HepG2 (cell line): Measurements from ENCODE around the gene BABAM2. TPM values are rescaled to one million over a fixed set of nuclear protein-coding genes. Genes with fewer than 3 reads are reported as not detected.

Experiments
- ASH2L ChIP-seq: fragments of 300-600, 200-600 bp; sonication (generic); IDR thresholded peaks from 2 replicates; pipeline ENCODE4 v1.7.0; 2017; ENCODE audit warnings: low read depth, mild to moderate bottlenecking, moderate library complexity, mixed read lengths, low read length; ENCODE audit not compliant: insufficient read length
- BCL6 ChIP-seq: IDR thresholded peaks from 2 replicates; pipeline ENCODE4 v1.6.1; 2016; ENCODE audit warnings: missing genetic modification reagents, missing compliant biosample characterization
- CENPT ChIP-seq: sonication (generic); formaldehyde crosslinking; IDR thresholded peaks from 2 replicates; pipeline ENCODE4 v1.8.0; 2022; ENCODE audit warnings: low read depth, mild to moderate bottlenecking, moderate library complexity, missing genetic modification reagents
- DR1 ChIP-seq: sonication (generic); formaldehyde crosslinking; IDR thresholded peaks from 2 replicates; pipeline ENCODE4 v1.8.0; 2021; ENCODE audit warnings: mild to moderate bottlenecking, missing genetic modification reagents, inconsistent platforms
- E2F1 ChIP-seq: sonication (generic); formaldehyde crosslinking; IDR thresholded peaks from 2 replicates; pipeline ENCODE4 v1.5.0; 2020; ENCODE audit warnings: missing genetic modification reagents
- FIP1L1 ChIP-seq: fragments of 200-400 bp; formaldehyde crosslinking; IDR thresholded peaks from 2 replicates; pipeline ENCODE4 v1.6.1; 2018; ENCODE audit warnings: low read depth, mild to moderate bottlenecking, low read length, moderate library complexity, borderline replicate concordance; ENCODE audit not compliant: insufficient read depth
- FOXP1 ChIP-seq, 2 experiments: fragments of 450-650 bp in 1 of 2; IDR thresholded peaks; 2 replicates each; pipeline ENCODE4 v1.6.1; 2017 to 2018; ENCODE audit warnings: antibody characterized with exemption in 1 of 2
- HMGA1 ChIP-seq: sonication (generic); formaldehyde crosslinking; conservative IDR thresholded peaks from 2 replicates; pipeline ENCODE4 v1.4.0; 2020; ENCODE audit warnings: missing genetic modification reagents
- HNF4A ChIP-seq: sonication (generic); formaldehyde crosslinking; IDR thresholded peaks from 2 replicates; pipeline ENCODE4 v1.4.0; 2020; ENCODE audit warnings: missing genetic modification reagents
- IRF9 ChIP-seq: sonication (generic); formaldehyde crosslinking; IDR thresholded peaks from 2 replicates; pipeline ENCODE4 v1.8.0; 2022; ENCODE audit warnings: missing genetic modification reagents, mild to moderate bottlenecking, borderline replicate concordance
- KDM4B ChIP-seq: sonication (generic); formaldehyde crosslinking; IDR thresholded peaks from 2 replicates; pipeline ENCODE4 v1.4.0; 2020; ENCODE audit warnings: missing genetic modification reagents
- KLF13 ChIP-seq: sonication (generic); formaldehyde crosslinking; IDR thresholded peaks from 2 replicates; pipeline ENCODE4 v1.4.0; 2020; ENCODE audit warnings: mild to moderate bottlenecking, missing genetic modification reagents
- MAFK ChIP-seq, 2 experiments: IDR thresholded peaks in 1 of 2; conservative IDR thresholded peaks in 1 of 2; 2 replicates each; pipeline ENCODE4 v1.6.1; 2011; ENCODE audit warnings: improper control_type of control experiment in 2 of 2, low read length in 2 of 2
- MIXL1 ChIP-seq: IDR thresholded peaks from 2 replicates; pipeline ENCODE4 v1.6.1; 2016
- NFKB2 ChIP-seq: sonication (generic); formaldehyde crosslinking; IDR thresholded peaks from 2 replicates; pipeline ENCODE4 v1.4.0; 2020; ENCODE audit warnings: missing genetic modification reagents, borderline replicate concordance
- PCBP2 ChIP-seq: fragments of 200-400 bp; formaldehyde crosslinking; optimal IDR thresholded peaks from 2 replicates; pipeline ENCODE3; 2018; ENCODE audit warnings: low read length, low read depth; ENCODE audit not compliant: poor library complexity, severe bottlenecking
- PTBP1 ChIP-seq: fragments of 200-400 bp; formaldehyde crosslinking; IDR thresholded peaks from 2 replicates; pipeline ENCODE4 v1.6.1; 2018; ENCODE audit warnings: low read length, low read depth; ENCODE audit not compliant: poor library complexity, severe bottlenecking
- SRSF1 ChIP-seq: fragments of 200-400 bp; formaldehyde crosslinking; optimal IDR thresholded peaks from 2 replicates; pipeline ENCODE3; 2017; ENCODE audit warnings: mild to moderate bottlenecking, low read depth, low read length, moderate library complexity
- TARDBP ChIP-seq: sonication (generic); formaldehyde crosslinking; IDR thresholded peaks from 2 replicates; pipeline ENCODE4 v1.8.0; 2022; ENCODE audit warnings: mild to moderate bottlenecking, missing genetic modification reagents
- ZFP62 ChIP-seq: sonication (generic); formaldehyde crosslinking; IDR thresholded peaks from 2 replicates; pipeline ENCODE4 v1.4.0; 2020; ENCODE audit warnings: missing genetic modification reagents
- ZNF17 ChIP-seq: sonication (generic); formaldehyde crosslinking; IDR thresholded peaks from 2 replicates; pipeline ENCODE4 v1.5.0; 2020; ENCODE audit warnings: mild to moderate bottlenecking, missing genetic modification reagents
- ZNF224 ChIP-seq: sonication (generic); formaldehyde crosslinking; IDR thresholded peaks from 2 replicates; pipeline ENCODE4 v1.5.0; 2020; ENCODE audit warnings: mild to moderate bottlenecking, missing genetic modification reagents
- ZNF232 ChIP-seq: sonication (generic); formaldehyde crosslinking; IDR thresholded peaks from 2 replicates; pipeline ENCODE4 v1.4.0; 2020; ENCODE audit warnings: missing genetic modification reagents, borderline replicate concordance
- ZNF281 ChIP-seq: sonication (generic); formaldehyde crosslinking; IDR thresholded peaks from 2 replicates; pipeline ENCODE4 v1.4.0; 2020; ENCODE audit warnings: missing genetic modification reagents, borderline replicate concordance
- ZNF3 ChIP-seq: IDR thresholded peaks from 2 replicates; pipeline ENCODE4 v1.7.0; 2017; ENCODE audit warnings: inconsistent platforms
- ZNF556 ChIP-seq: sonication (generic); formaldehyde crosslinking; IDR thresholded peaks from 2 replicates; pipeline ENCODE4 v1.4.0; 2020; ENCODE audit warnings: mild to moderate bottlenecking, missing genetic modification reagents, borderline replicate concordance
- ZNF572 ChIP-seq: sonication (generic); formaldehyde crosslinking; IDR thresholded peaks from 2 replicates; pipeline ENCODE4 v1.5.1; 2020; ENCODE audit warnings: mild to moderate bottlenecking, missing genetic modification reagents
- ZNF652 ChIP-seq: IDR thresholded peaks from 2 replicates; pipeline ENCODE4 v1.6.1; 2016; ENCODE audit warnings: low read depth, borderline replicate concordance
- ZNF768 ChIP-seq: sonication (generic); formaldehyde crosslinking; IDR thresholded peaks from 2 replicates; pipeline ENCODE4 v1.4.0; 2020; ENCODE audit warnings: missing genetic modification reagents
- polyA plus RNA-seq, 8 experiments: library from polyadenylated mRNA; depleted of rRNA in 3 of 8; stranded (reverse) in 7 of 8; unstranded in 1 of 8; fragments of >200 nt; fragmentation: Illumina TruSeq in 4 of 8; extraction: Trizol in 4 of 8; gene quantifications; 2 replicates each; pipeline versions ENCODE4 v1.2.1 to v1.2.3, GENCODE V29; 2011 to 2016; ENCODE audit warnings: low read depth in 4 of 8, missing spikeins in 1 of 8, mixed read lengths in 1 of 8; ENCODE audit not compliant: insufficient read depth in 1 of 8
- total RNA-seq, 5 experiments: library from RNA; depleted of rRNA; stranded (reverse); fragments of >200 nt; fragmentation: Illumina TruSeq; extraction: Trizol; gene quantifications; 2 replicates each; pipeline ENCODE4 v1.2.3, GENCODE V29; 2016; ENCODE audit warnings: low read depth in 1 of 5

BABAM2 gene
- total and polyA plus RNA-seq, 2 of the 13 experiments (the other 11 are each of a cell fraction or from before 2014, with no cell fraction given): 24.9 to 28.0 TPM

DNA sequence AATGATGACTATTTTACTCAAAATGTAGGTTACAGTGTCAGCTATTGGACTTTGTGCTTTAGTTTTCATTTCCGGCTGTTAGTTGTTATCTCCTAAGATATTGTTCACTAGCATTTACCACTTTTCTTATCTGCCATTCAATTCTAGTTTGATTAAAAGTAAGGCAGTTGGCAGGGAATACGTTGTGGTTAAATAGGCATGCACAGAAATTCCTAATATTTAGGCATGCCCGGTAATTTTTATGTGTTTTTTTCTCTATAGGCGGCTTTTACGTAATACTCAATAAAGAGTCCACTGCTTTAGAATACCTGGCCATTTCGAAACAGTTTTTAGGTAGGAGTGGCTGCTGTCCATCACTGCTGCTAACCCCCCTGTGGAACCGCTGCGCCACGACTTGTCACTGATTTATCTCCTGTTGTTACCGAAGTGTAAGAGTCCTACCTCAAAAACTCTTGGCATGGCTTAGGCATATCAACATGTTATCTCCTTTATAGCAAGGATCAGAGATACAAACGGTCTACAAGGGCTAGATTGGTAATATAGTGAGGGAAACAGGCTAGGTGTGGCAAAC, 39.5 kb downstream of the BABAM2 start (continued):
- TF ChIP-seq ZFP62 (CRISPR knock-in tag) (no peak), ZNF572 (CRISPR knock-in tag) (no peak), ASH2L (peak; percentile 79), ZNF281 (CRISPR knock-in tag) (no peak), ZNF768 (CRISPR knock-in tag) (no peak), FIP1L1 (no peak), HNF4A (CRISPR knock-in tag) (peak; percentile 48), PCBP2 (no peak), MAFK (conservative IDR thresholded peaks at IDR 0.05 in 1 of 2, IDR thresholded peaks at IDR 0.05 in 1 of 2; ENCODE audit: low read length in 2 of 2) (no peak), KLF13 (CRISPR knock-in tag) (no peak), CENPT (CRISPR knock-in tag) (no peak), BCL6 (CRISPR knock-in tag) (no peak), SRSF1 (no peak), MIXL1 (no peak), HMGA1 (no peak), E2F1 (CRISPR knock-in tag) (no peak), TARDBP (CRISPR knock-in tag) (no peak), ZNF3 (no peak), ZNF652 (CRISPR knock-in tag) (no peak), KDM4B (CRISPR knock-in tag) (no peak), DR1 (no peak), ZNF556 (CRISPR knock-in tag) (no peak), IRF9 (CRISPR knock-in tag) (no peak), ZNF232 (CRISPR knock-in tag) (no peak), ZNF17 (no peak), ZNF224 (no peak), FOXP1 (IDR thresholded peaks at IDR 0.05) (no peak), FOXP1 (CRISPR knock-in tag; IDR thresholded peaks at IDR 0.05) (no peak), PTBP1 (no peak), NFKB2 (no peak)
